ENCODE data around the gene ZNF534.
"Not testable (repeated sequence)": the region's sequence is repeated elsewhere in the genome, so short reads cannot be mapped to it uniquely, and the experiment has no call there.

Gene ZNF534

GRCh38 chr19:52498571-52498970 is 69.6 kb downstream of the ZNF534 start:
- no peak for DNase-seq (ENCODE audit: low read depth in 2 of 2)

DNA sequence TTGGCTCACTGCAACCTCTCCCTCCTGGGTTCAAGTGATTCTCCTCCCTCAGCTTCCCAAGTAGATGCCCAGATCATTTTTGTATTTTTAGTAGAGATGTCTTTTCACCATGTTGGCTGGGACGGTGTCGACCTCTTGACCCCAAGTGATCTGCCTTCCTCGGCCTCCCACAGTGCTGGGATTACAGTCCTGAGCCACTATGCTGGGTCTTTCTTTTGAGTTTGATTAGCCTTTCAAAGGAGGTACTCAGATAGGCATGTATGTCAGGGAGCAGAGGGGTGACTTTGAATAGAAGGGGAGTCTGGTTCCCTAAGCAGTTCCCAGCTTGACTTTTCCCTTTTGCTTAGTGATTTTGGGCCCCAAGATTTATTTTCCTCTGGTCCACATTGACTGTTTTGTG is 71.5 kb downstream of the ZNF534 start:
- DNase-seq (ENCODE audit: low read depth in 2 of 2) = not testable (repeated sequence)

GRCh38 chr19:52500991-52501390 is 72.0 kb downstream of the ZNF534 start:
- not testable (repeated sequence) for DNase-seq (ENCODE audit: low read depth in 2 of 2)
